Measurements from ENCODE around the gene TASP1. TPM values are rescaled to one million over a fixed set of nuclear protein-coding genes. Genes with fewer than 3 reads are reported as not detected.
"Not testable (repeated sequence)": the region's sequence is repeated elsewhere in the genome, so short reads cannot be mapped to it uniquely, and the experiment has no call there.

Gene TASP1
- total RNA-seq, 1 donor from 2014 or later, result 5.5 TPM

GRCh38 chr20:13392391-13392790 is 246.3 kb downstream of the TASP1 start:
- peaks cover 18% of the 10 kb centered on the region for H3K36me3 ChIP-seq
- TF ChIP-seq CTCF (IDR thresholded peaks at IDR 0.05; ENCODE audit: borderline replicate concordance), result no peak
- H3K4me1 ChIP-seq, result no peaks in the 10 kb centered on the region
- no peak overlapping the region for H3K27ac ChIP-seq (replicated peaks)
- H3K4me3 ChIP-seq, result no peak overlapping the region
- no peak for DNase-seq
- H3K27me3 ChIP-seq (ENCODE audit: low read depth), result no peaks in the 10 kb centered on the region
- intact Hi-C loops (cut with micrococcal nuclease), result no loop called here
- peaks cover 6% of the 10 kb centered on the region for H3K9me3 ChIP-seq (replicated peaks)

- Histone ChIP-seq H3K4me1 (no peaks in the 10 kb centered on the region), H3K27ac (replicated peaks) (no peak overlapping the region), H3K27me3 (ENCODE audit: low read depth) (no peaks in the 10 kb centered on the region), H3K9me3 (replicated peaks) (peaks cover 8% of the 10 kb centered on the region), H3K4me3 (no peak overlapping the region), H3K36me3 (peaks cover 21% of the 10 kb centered on the region)
- no peak for TF ChIP-seq CTCF (IDR thresholded peaks at IDR 0.05; ENCODE audit: borderline replicate concordance)
- intact Hi-C loops (cut with micrococcal nuclease), result no loop called here
- DNase-seq, result no peak
Observed at GRCh38 chr20:13389115-13389514, 249.6 kb downstream of the TASP1 start.

GRCh38 chr20:13384132-13384531 is 254.6 kb downstream of the TASP1 start:
- no peaks in the 10 kb centered on the region for H3K4me1 ChIP-seq
- no peak overlapping the region for H3K4me3 ChIP-seq
- peaks cover 15% of the 10 kb centered on the region for H3K36me3 ChIP-seq
- H3K27me3 ChIP-seq (ENCODE audit: low read depth), result no peaks in the 10 kb centered on the region
- H3K9me3 ChIP-seq (replicated peaks), result peaks cover 53% of the 10 kb centered on the region
- no peak overlapping the region for H3K27ac ChIP-seq (replicated peaks)
- no peak for TF ChIP-seq CTCF (IDR thresholded peaks at IDR 0.05; ENCODE audit: borderline replicate concordance)
- DNase-seq, result no peak
- intact Hi-C loops (cut with micrococcal nuclease), result no loop called here

- TF ChIP-seq CTCF (IDR thresholded peaks at IDR 0.05; ENCODE audit: borderline replicate concordance), result no peak
- no peak overlapping the region for H3K27ac ChIP-seq (replicated peaks)
- H3K4me1 ChIP-seq, result no peaks in the 10 kb centered on the region
- DNase-seq, result no peak
- H3K4me3 ChIP-seq, result no peak overlapping the region
- H3K9me3 ChIP-seq (replicated peaks), result peaks cover 65% of the 10 kb centered on the region
- no peaks in the 10 kb centered on the region for H3K27me3 ChIP-seq (ENCODE audit: low read depth)
- intact Hi-C loops (cut with micrococcal nuclease), result no loop called here
- peaks cover 7% of the 10 kb centered on the region for H3K36me3 ChIP-seq
Observed at GRCh38 chr20:13382786-13383185, 255.9 kb downstream of the TASP1 start.

- H3K36me3 ChIP-seq; DNase-seq; H3K4me1 ChIP-seq; intact Hi-C loops (cut with micrococcal nuclease); H3K4me3 ChIP-seq; H3K27me3 ChIP-seq (ENCODE audit: low read depth); H3K27ac ChIP-seq (replicated peaks): not testable (repeated sequence)
- peaks cover 80% of the 10 kb centered on the region for H3K9me3 ChIP-seq (replicated peaks)
Observed at GRCh38 chr20:13380497-13381229, 258.1 kb downstream of the TASP1 start.

GRCh38 chr20:13373400-13373799 is 265.3 kb downstream of the TASP1 start:
- Histone ChIP-seq H3K9me3 (replicated peaks) (peaks cover 64% of the 10 kb centered on the region), H3K4me1 (no peaks in the 10 kb centered on the region), H3K4me3 (no peak overlapping the region), H3K36me3 (no peaks in the 10 kb centered on the region), H3K27ac (replicated peaks) (no peak overlapping the region), H3K27me3 (ENCODE audit: low read depth) (no peaks in the 10 kb centered on the region)
- no peak for TF ChIP-seq CTCF (IDR thresholded peaks at IDR 0.05; ENCODE audit: borderline replicate concordance)
- no peak for DNase-seq
- intact Hi-C loops (cut with micrococcal nuclease), result no loop called here
